GM19023 (cell line): Measurements from ENCODE around the gene FANK1.
"Not testable (repeated sequence)": the region's sequence is repeated elsewhere in the genome, so short reads cannot be mapped to it uniquely, and the experiment has no call there.

ENCODE experiments used
- ATAC-seq: cut with Tn5 transposase; IDR thresholded peaks from one replicate; pipeline ENCODE4 v1.9.1; 2021; ENCODE audit warnings: mild to moderate bottlenecking, moderate library complexity; ENCODE audit not compliant: unreplicated experiment

FANK1 gene

DNA sequence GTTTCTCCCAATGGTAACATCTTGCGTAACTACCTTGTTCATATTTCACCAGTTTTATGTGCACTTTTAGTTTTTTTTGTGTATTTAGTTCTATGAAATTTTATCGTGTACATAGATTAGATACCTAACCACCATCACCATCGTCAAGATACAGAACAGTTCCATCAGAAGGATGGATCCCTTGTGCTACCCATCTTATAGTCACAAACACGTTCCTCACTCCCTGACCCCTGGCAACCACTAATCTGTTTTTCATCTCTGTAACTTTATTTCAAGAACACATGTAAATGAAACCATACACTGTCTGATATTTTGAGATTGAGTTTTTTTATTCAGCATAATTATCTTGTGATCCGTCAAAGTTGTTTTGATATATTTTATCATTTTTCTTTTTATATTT lies 29.9 kb downstream of the FANK1 start:
- ATAC-seq = no peak

DNA sequence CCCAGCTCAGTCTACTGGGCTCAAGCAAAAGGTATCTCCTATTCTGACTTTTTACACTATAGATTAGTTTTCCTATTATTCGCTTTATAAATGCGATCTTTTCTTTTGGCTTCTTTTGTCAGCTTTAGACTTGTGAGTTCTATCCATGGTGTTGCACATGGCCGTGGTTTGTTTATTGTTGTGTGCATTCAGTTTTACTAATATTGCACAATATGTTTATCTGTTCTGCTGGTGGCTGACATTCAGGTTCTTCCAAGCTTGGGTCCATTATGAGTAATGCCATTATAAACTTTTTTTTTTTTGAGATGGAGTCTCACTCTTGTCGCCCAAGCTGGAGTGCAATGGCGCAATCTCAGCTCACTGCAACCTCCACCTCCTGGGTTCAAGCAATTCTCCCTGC lies 30.9 kb downstream of the FANK1 start:
- not testable (repeated sequence) for ATAC-seq

DNA sequence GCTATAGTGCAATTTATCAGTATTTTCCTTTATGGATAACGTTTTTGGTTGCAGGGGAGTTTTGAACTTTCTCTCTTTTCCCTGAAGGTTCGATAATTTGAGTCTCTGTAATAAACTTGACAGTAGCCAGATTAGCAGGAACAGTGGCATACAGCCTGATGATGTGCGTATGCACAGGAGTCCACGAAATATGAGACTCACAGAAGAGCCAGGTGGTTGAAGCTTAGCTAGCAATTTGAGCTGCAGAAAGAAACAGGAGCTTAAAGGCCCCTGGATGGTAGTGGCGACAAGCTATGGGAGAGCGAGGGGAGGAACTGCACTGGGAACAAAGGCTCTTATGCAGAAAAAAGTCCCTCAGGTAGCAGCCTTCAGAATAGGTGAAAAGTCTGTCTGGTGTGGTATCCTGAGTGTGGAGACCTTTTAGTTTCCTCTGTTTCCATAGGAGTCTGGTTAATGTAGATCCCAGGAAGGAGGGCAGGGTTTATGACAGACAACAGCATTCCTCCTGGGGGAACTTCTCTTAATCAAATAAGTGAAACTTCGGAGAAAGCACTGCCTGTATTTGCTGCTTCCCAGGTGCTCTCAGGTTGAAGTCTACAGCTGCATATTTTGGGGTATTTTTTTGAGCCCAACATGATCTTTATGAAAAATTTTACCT lies 32.7 kb downstream of the FANK1 start:
- no peak for ATAC-seq

DNA sequence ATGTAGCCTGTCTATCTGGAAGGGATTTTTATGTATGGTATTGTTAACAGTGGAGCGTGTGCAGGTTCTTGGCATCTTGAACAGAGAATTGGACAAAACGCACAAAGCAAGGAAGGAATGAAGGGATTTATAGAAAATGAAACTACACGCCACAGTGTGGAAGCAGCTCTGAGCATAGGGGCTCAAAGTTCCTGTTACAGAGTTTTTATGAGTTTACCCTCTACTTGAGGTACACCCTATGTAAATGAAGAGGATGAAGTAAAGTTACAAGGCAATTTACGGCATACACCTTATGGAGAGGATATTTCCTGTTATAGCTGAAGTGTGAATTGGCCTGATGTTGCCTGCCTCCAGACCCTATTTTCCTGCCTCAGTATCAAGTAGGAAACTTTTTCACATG lies 33.3 kb downstream of the FANK1 start:
- no peak for ATAC-seq

DNA sequence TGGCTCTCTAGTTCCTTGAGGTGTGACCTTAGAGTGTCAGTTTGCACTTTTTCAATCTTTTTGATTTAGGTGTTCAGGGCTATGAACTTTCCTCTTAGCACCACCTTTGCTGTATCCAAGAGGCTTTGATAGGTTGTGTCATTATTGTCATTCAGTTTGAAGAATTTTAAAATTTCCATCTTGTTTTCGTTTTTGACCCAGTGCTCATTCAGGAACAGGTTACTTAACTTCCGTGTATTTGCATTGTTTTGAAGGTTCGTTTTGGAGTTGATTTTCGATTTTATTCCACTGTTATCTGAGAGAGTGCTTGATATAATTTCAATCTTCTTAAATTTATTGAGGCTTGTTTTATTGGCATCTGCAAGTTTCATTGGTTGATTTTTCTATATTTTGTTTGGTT lies 37.3 kb downstream of the FANK1 start:
- no peak for ATAC-seq

DNA sequence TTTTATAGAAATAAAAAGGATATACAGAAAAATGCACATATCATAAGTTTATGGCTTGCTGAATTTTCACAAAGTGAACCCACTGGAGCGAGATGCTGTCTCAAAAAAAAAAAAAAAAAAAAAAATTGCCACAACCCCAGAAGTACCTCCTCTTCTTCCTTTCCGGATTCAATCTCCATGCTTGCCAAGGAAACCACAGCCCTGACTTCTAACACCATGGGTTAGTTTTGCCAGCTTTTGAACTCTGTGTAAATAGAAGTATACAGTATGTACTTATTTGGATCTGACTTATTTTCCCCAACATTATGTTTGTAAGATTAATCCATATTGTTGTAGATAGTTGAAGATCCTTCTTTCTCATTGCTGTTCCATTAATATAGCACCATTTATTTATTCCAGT lies 40.0 kb downstream of the FANK1 start:
- no peak for ATAC-seq

DNA sequence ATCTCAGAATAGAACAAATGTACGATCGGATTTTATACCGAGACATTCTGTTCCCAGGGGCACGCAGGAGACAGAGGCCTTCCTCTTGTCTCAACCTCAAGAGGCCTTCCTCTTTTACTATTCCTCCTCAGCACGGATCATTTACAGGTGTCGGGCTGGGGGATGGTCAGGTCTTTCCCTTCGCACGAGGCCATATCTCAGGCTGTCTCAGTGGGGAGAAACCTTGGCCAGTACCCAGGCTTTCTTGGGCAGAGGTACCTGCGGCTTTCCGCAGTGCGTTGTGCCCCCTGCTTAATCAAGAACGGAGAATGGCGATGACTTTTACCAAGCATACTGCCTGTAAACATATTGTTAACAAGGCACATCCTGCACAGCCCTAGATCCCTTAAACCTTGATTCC lies 44.2 kb downstream of the FANK1 start:
- no peak for ATAC-seq

DNA sequence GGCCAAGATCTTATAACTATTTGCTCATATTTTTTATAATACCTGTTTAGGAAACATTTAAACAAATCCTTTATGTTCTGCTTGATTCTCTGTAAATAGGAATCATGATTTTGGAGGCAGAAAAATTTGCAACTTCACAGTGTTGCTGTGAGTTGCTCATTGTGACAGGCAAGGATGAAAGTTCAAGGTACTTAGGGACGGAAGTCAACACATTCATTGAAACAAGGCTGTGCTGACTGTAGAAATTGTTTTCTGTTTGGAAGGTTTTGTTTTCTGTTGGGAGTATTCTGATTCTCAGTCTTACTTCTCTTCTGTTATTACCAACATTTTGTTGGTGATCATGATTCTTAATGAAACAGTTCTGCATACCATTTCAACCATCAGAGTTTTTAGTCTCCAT lies 54.9 kb downstream of the FANK1 start:
- ATAC-seq = no peak

DNA sequence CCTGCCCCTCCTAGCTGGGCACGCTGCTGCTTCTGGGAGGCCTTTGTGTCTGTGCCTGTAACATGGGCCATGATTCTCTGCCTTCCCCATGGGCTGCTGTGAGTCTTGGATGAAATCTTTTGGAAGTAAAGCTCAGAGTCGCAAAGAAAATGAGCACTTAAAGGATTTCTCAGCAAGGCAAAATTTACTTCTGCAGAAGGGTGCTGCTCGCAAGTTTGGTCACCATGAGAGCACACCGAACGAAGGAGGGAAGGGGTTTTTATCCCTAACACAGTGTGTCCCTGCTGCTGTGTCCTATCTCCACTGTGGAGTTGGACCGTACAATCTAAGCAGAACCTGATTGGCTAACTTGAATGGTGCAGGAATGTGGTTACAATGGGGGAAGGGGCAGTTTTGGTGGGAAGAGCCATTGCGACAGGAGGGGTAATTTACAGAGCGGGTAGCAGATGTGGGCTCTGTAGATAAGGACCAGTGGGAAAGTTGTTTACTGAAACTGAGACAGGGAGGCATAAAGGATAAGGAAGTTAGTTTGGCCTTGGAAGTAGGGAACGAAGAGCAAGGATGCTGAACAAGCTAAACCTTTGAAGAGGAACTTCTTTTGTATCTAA lies 57.5 kb downstream of the FANK1 start:
- ATAC-seq = no peak

DNA sequence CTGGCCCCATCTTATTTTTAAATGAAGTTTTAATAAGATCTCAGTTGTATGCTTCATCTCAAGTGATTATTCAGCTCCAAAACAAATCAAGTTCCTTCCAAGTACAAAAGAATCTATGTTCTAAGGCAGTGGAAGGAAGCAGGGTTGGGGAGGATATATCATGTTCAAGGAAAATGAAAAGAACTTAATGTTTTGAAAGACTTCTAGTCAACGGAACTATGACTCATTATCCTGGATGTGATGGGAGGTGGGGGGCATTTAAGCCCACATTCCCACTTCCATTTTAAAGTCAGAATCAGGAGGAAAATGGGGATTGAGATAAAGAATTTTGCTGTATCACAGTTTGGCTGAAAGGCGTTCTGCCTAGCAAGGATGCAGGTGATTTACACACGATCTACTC lies 59.4 kb downstream of the FANK1 start:
- no peak for ATAC-seq

DNA sequence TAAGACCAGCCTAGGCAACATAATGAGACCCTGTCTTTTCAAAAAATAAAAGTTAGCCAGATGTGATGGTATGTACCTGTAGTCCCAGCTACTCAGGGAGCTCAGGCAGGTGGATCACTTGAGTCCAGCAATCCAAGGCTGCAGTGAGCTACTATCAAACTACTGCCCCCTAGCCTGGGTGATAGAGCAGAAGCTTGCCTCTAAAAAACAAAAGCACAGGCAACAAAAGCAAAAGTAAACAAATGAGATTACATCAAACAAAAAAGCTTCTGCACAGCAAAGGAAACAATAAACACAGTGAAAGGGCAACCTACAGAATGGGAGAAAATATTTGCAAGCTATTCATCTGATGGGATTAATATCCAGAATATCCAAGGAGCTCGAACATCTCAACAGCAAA lies 65.4 kb downstream of the FANK1 start:
- ATAC-seq = no peak

DNA sequence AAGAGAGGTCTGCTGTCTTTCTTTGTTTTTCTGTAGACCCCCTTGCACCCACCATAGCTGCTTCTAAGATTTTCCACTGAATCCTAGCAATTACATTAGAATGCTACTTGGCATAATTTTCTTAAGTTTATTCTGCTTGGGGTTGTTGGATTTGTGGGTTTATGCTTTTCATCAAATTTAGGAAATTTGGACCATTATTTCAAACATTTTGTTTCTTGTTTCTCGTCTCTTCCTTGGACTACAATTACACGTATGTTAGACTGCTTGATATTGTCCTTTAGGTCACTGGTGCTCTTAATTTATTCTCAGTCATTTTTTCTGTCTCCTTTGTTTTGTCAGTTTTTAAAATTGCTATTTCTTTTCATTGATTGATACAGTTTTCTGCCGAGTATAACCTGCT lies 65.8 kb downstream of the FANK1 start:
- no peak for ATAC-seq

DNA sequence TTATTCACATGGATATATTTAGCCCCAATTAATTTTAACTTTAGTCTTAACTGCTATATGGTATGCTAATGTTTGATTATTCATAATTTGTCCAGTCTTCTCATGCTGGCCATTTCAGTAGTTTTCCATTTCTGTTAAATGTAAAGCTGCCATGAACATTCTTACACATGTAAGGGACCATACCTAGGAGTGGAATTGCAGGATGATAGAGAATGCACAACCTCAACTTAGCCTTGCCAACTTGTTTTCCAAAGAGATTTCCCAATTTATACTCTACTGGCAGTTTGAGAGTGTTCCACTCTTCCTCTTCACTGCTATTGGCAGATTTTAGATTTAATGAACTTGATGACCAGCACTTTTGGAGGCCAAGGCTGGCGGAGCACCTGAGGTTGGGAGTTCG lies 68.2 kb downstream of the FANK1 start:
- ATAC-seq = no peak

DNA sequence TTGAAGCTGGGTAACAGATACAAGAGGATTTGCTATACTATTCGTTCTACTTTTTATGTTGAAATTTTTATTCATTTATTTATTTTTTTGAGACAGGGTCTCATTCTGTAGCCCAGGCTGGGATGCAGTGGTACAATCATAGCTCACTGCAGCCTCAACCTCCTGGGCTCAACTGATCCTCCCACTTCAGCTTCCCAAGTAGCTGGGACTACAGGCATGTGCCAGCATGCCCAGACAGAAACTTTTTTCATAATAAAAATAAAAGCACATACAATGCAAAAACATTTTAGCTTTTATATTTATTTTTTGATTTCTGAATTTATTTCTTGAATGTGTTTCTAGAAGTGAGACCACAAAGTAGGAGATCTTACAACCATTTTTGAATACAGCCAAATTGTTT lies 71.2 kb downstream of the FANK1 start:
- ATAC-seq = no peak

DNA sequence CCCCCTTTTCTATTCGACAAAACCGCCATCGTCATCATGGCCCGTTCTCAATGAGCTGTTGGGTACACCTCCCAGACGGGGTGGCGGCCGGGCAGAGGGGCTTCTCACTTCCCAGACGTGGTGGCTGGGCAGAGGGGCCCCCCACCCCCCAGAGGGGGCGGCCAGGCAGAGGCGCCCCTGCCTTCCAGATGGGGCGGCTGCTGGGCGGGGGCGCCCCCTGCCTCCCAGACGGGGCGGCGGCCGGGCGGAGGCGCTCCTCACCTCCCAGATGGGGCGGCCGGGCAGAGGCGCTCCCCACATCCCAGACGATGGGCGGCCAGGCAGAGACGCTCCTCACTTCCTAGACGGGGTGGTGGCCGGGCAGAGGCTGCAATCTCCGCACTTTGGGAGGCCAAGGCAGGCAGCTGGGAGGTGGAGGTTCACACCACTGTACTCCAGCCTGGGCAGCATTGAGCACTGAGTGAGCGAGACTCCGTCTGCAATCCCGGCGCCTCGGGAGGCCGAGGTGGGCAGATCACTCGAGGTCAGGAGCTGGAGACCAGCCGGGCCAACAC lies 73.8 kb downstream of the FANK1 start:
- ATAC-seq = not testable (repeated sequence)

DNA sequence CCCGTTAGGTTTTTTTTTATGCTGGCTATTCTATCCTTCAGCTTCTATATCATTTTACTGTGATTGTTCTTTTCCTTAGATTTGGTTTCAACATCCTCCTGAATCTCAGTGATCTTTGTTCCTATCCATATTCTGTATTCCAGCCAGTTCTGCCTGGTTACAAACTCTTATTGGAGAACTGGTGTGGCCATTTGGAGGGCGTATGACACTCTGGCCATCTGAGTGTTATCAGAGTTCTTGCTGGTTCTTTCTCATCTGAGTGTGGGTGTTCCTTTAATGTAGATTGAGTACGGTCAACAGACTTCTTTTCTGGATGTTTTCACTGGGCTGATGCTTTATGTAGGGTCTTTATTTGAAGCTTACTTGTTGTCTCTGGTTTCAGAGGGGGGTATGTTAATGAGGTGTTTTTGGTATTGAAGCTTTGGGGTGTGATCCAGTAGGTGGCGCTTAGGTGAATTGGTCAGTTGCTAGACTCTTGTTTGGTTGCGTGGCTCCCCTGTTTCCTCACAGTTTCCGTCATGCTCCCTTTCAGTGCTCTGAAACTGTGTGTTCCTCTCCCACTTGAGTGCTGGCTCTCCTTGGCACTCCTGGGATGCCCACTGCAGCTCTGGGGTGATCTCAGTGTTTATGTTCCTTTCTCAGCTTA lies 80.7 kb downstream of the FANK1 start:
- ATAC-seq = no peak

DNA sequence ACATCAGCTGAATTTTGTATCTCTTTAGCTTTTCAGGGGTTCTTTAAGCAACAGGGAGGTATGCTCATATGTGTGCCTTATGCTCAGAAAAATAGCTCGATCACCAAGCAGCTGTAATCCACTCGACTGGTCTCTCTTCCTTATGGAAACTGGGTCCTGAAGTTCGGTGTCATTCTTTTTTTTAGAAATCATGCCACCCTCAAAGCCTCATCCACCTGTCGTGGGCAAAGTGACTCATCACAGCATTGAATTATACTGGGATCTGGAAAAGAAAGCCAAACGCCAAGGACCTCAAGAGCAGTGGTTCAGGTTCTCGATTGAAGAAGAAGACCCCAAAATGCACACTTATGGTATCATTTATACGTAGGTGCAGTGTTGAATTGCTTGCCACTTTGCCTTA lies 83.6 kb downstream of the FANK1 start:
- no peak for ATAC-seq

DNA sequence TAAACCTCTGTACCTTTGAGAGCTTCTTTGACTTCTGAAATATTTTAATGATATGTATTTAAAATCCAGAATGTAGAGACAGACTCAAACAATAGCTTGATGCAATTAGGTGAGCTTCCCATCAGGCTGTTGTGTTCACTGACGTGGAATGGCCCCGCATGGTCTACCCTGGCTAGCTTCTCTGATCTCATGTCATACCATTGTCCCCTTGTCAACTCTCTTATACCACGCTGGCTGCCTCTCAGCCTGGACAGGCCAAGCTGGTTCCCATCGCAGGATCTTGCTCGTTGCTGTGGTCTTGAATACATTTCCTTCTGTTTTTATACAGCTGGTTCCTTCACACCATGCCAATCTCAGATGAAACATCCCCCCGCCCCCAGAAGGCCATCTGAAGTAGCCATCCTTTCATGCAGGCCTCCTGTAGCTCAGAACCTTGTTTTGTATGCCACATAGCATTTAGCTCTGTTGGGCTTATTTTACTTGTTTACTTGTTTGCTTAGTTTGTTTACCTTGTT lies 84.2 kb downstream of the FANK1 start:
- ATAC-seq = no peak

DNA sequence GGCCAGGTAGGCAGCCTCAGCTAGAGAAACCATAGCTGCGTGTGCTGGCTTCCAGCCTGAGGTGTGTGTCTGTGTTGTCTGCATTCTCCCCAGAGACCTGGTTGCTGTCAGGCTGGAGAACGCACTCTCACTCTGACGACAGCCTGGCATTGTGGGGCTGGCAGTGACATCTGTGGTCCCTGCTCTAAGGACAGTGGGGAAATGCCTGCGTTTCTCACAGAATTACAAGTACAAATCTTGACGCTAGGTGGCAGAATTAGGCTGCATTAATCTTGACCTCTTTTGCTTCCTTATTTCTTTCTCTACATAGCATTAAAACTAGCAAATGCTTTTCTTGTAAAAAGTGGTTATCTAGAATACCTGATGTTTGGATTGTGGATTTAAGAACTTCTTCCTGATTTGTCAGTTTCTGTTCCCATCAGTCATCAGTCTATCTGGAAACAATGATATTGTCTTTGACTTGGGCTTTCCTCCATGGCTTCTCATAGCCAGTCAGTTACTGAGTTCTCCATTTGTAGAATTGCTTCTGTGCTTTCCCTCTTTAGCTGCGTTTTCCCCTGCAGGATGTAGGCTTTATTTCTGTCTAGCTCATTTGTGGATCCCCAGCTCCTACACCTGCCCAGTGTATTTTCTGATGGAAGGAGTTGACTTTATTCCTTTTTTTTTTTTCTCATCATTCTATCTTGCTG lies 86.0 kb downstream of the FANK1 start:
- ATAC-seq = peak; percentile 67

DNA sequence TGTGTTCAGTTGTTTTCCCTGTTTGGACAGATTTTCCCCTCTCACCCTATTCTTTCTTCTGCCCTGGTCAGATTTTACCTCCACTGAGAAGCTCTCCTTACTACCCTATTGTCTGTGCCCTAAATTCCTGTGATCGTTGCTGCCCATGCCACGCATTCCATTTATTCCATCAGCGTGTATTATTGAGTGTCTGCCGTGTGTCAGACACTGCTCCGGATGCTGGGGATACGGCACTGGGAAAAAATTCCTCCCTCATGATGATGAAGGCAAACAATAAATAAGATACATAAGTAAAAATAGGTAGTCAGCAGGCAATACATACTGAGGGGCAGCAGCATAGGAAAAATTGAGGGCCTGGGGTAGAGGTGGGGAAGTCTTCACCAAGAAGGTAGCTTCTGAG lies 86.8 kb downstream of the FANK1 start:
- no peak for ATAC-seq

DNA sequence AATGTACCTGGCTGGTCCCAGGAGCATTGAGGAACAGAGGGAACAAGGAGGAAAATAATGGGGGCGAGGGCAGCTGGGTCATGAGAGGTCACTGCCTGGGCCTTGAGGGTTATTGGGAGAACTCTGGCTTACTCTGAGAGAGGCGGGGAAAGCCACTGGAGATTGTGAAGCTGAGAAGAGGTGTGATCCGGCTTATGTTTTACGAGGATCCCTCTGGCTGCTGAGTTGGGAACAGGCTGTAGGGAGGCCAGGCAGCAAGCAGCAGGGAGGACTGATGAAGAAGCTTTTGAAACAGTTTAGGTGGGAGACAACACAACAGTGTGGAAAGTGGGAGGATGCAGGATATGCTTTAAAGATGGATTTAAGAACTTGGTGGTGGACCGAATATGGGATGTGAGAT lies 87.3 kb downstream of the FANK1 start:
- ATAC-seq = no peak

DNA sequence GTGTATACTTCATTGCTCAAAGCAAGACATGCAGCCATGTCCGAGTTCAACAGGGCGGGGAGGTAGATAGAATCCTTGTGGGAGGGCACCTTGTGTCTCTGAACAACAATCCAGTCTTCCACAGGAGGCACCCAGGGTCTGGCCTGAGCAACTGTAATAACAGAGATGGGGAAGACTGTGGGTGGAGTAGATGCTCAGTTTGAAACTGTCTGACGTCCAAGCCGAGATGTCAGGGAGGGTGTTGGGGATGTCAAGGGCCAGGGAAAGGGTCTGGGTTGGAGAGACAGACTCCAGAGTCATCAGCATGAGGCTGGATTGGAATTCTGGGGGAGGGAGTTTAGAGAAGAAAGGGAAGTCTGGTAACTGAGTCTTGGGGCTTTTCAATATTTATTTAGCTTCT lies 88.0 kb downstream of the FANK1 start:
- no peak for ATAC-seq
